ENCODE measurements around the gene SLC38A7.

SLC38A7 gene

GRCh38 chr16:58727796-58728568, 43.4 kb upstream of the SLC38A7 start:
- ChIA-PET CTCF (no interaction called here), POLR2A (ENCODE audit: low non-redundant PET) (no interaction called here)
- no peak for TF ChIP-seq CTCF (conservative IDR thresholded peaks at IDR 0.05; ENCODE audit: low read depth)
- no peak for DNase-seq (ENCODE audit: low spot score)
- H3K27ac ChIP-seq: no peak overlapping the region

GRCh38 chr16:58727028-58727781, 42.6 kb upstream of the SLC38A7 start:
- TF ChIP-seq CTCF (conservative IDR thresholded peaks at IDR 0.05; ENCODE audit: low read depth): no peak
- no peak overlapping the region for H3K27ac ChIP-seq
- ChIA-PET CTCF (interaction anchor here (0.6 kb wide), 1 partner anchor 417 kb away, joined by 7 read pairs; no protein-coding TSS in a partner anchor), POLR2A (ENCODE audit: low non-redundant PET) (no interaction called here)
- no peak for DNase-seq (ENCODE audit: low spot score)

- CTCF ChIA-PET: no interaction called here
- POLR2A ChIA-PET (ENCODE audit: low non-redundant PET): no interaction called here
- DNase-seq (ENCODE audit: low spot score): no peak
- no peak overlapping the region for H3K27ac ChIP-seq
- no peak for TF ChIP-seq CTCF (conservative IDR thresholded peaks at IDR 0.05; ENCODE audit: low read depth)
Observed at GRCh38 chr16:58723109-58723508, 38.5 kb upstream of the SLC38A7 start.

- TF ChIP-seq CTCF (conservative IDR thresholded peaks at IDR 0.05; ENCODE audit: low read depth): no peak
- H3K27ac ChIP-seq: no peak overlapping the region
- ChIA-PET POLR2A (ENCODE audit: low non-redundant PET) (no interaction called here), CTCF (interaction anchor here (0.7 kb wide), 1 partner anchor 29 kb away, joined by 3 read pairs; no protein-coding TSS in a partner anchor)
- DNase-seq (ENCODE audit: low spot score): no peak
Observed at GRCh38 chr16:58717994-58718393, 33.4 kb upstream of the SLC38A7 start.

GRCh38 chr16:58716468-58716867, 31.9 kb upstream of the SLC38A7 start:
- no peak overlapping the region for H3K27ac ChIP-seq
- ChIA-PET CTCF (no interaction called here), POLR2A (ENCODE audit: low non-redundant PET) (no interaction called here)
- DNase-seq (ENCODE audit: low spot score): no peak
- no peak for TF ChIP-seq CTCF (conservative IDR thresholded peaks at IDR 0.05; ENCODE audit: low read depth)

GRCh38 chr16:58713742-58714141, 29.2 kb upstream of the SLC38A7 start:
- CTCF ChIA-PET: interaction anchor here (0.6 kb wide), 1 partner anchor 414 kb away, joined by 4 read pairs; no protein-coding TSS in a partner anchor
- POLR2A ChIA-PET (ENCODE audit: low non-redundant PET): no interaction called here
- H3K27ac ChIP-seq: no peak overlapping the region

More at GRCh38 chr16:58713742-58714141, 29.2 kb upstream of the SLC38A7 start:
- no peak for TF ChIP-seq CTCF (conservative IDR thresholded peaks at IDR 0.05; ENCODE audit: low read depth)
- DNase-seq (ENCODE audit: low spot score): no peak
